OCI-LY7 (cell line): ENCODE results near the gene CNKSR3. TPM values are rescaled to one million over a fixed set of nuclear protein-coding genes. Genes with fewer than 3 reads are reported as not detected.

Source experiments
- BruUV-seq: library from RNA; stranded (reverse); fragments of 400-500 nt; replicated peaks from 2 replicates; lab custom pipeline; 2021; lab: Mats Ljungman, UMichigan
- CTCF ChIA-PET: fragments of 300-600 bp; sonication (Branson Sonifier 250); formaldehyde crosslinking; loops from one replicate; lab custom pipeline; 2022; ENCODE audit warnings: antibody characterized with exemption; ENCODE audit not compliant: unreplicated experiment; lab: Charles Lee
- POLR2A ChIA-PET: fragments of 300-600 bp; sonication (Branson Sonifier 250); formaldehyde crosslinking; loops from one replicate; lab custom pipeline; 2022; ENCODE audit warnings: antibody characterized with exemption; lab: Charles Lee
- DNase-seq: peaks from one replicate; pipeline ENCODE4 v3.0.0-alpha.2; 2015; ENCODE audit warnings: low spot score
- H2AFZ ChIP-seq: fragments of 200-600 bp; sonication (generic), shearing (Covaris generic); 2 replicates; pipeline ENCODE4 v1.6.1; 2014; ENCODE audit warnings: mild to moderate bottlenecking, antibody characterized with exemption, low read length, moderate library complexity
- H3K27ac ChIP-seq: fragments of 200-600 bp; sonication (generic); 2 replicates; pipeline ENCODE4 v1.5.1; 2014; ENCODE audit warnings: mixed run types, low read depth, mild to moderate bottlenecking, moderate library complexity, low read length, inconsistent platforms; ENCODE audit not compliant: poor library complexity, severe bottlenecking
- H3K36me3 ChIP-seq: fragments of 200-600 bp; sonication (generic); 2 replicates; pipeline ENCODE4 v1.6.1; 2014; ENCODE audit warnings: mild to moderate bottlenecking, antibody characterized with exemption, low read length, moderate library complexity, mixed read lengths; ENCODE audit not compliant: insufficient read depth
- H3K4me1 ChIP-seq: fragments of 200-600 bp; sonication (generic); 2 replicates; pipeline ENCODE4 v1.5.1; 2014; ENCODE audit warnings: mild to moderate bottlenecking, low read length; ENCODE audit not compliant: insufficient read depth, poor library complexity, severe bottlenecking
- H3K4me2 ChIP-seq: fragments of 200-600 bp; sonication (generic); 2 replicates; pipeline ENCODE4 v1.6.1; 2014; ENCODE audit warnings: mild to moderate bottlenecking, low read length
- H3K4me3 ChIP-seq: fragments of 200-600 bp; sonication (generic); 2 replicates; pipeline ENCODE4 v1.5.1; 2014; ENCODE audit warnings: mild to moderate bottlenecking, low read depth, low read length; ENCODE audit not compliant: poor library complexity, severe bottlenecking
- H3K79me2 ChIP-seq: fragments of 200-600 bp; sonication (generic); 2 replicates; pipeline ENCODE4 v1.6.1; 2016; ENCODE audit warnings: low read depth, mild to moderate bottlenecking, low read length, moderate library complexity, mixed read lengths; ENCODE audit not compliant: insufficient read depth
- H3K9me2 ChIP-seq: fragments of 200-600 bp; sonication (generic); 2 replicates; pipeline ENCODE4 v1.6.1; 2016; ENCODE audit warnings: mild to moderate bottlenecking, low read length, mixed read lengths; ENCODE audit not compliant: insufficient read depth
- H3K9me3 ChIP-seq: fragments of 200-600 bp; sonication (generic); 2 replicates; pipeline ENCODE4 v1.6.1; 2014; ENCODE audit warnings: mild to moderate bottlenecking, mixed run types, low read length, mixed read lengths
- H4K20me1 ChIP-seq: fragments of 200-600 bp; sonication (generic); 2 replicates; pipeline ENCODE4 v1.6.1; 2014; ENCODE audit warnings: mild to moderate bottlenecking, antibody characterized with exemption, low read length, moderate library complexity, mixed read lengths; ENCODE audit not compliant: insufficient read depth
- EZH2phosphoT487 ChIP-seq: fragments of 200-600 bp; sonication (generic); IDR thresholded peaks from 2 replicates; pipeline ENCODE4 v1.6.1; 2018; ENCODE audit warnings: low read depth, borderline replicate concordance, mild to moderate bottlenecking, mixed run types, antibody characterized with exemption, low read length, moderate library complexity, mixed read lengths
- intact Hi-C: fragments of 100-400 bp; cut with micrococcal nuclease; formaldehyde crosslinking; loops from one replicate; pipeline ENCODE4 v1.10.0; 2022; ENCODE audit not compliant: unreplicated experiment
- total RNA-seq, 2 experiments: library from RNA; depleted of rRNA in 1 of 2; stranded (reverse); fragments of >200 nt in 1 of 2; shearing (Covaris generic) in 1 of 2; gene quantifications; 2 replicates each; pipeline ENCODE4 v1.2.3, GENCODE V29; 2014 to 2022
- TF ChIP-seq, protein P1 (sequence below): fragments of 200-600 bp; sonication (generic); conservative IDR thresholded peaks from 2 replicates; pipeline ENCODE4 v1.5.1; 2014; ENCODE audit warnings: mild to moderate bottlenecking, antibody characterized with exemption, low read length, moderate library complexity, mixed read lengths

CNKSR3 gene
- total RNA-seq, 2 experiments from 2014 or later: not detected

- H3K4me1 ChIP-seq: no peaks in the 10 kb centered on the region
- H3K9me2 ChIP-seq: no peaks in the 10 kb centered on the region
- no peaks in the 10 kb centered on the region for H3K9me3 ChIP-seq
- H3K4me3 ChIP-seq: no peak overlapping the region
- no peak for TF ChIP-seq EZH2phosphoT487
- TF ChIP-seq, protein P1, sequence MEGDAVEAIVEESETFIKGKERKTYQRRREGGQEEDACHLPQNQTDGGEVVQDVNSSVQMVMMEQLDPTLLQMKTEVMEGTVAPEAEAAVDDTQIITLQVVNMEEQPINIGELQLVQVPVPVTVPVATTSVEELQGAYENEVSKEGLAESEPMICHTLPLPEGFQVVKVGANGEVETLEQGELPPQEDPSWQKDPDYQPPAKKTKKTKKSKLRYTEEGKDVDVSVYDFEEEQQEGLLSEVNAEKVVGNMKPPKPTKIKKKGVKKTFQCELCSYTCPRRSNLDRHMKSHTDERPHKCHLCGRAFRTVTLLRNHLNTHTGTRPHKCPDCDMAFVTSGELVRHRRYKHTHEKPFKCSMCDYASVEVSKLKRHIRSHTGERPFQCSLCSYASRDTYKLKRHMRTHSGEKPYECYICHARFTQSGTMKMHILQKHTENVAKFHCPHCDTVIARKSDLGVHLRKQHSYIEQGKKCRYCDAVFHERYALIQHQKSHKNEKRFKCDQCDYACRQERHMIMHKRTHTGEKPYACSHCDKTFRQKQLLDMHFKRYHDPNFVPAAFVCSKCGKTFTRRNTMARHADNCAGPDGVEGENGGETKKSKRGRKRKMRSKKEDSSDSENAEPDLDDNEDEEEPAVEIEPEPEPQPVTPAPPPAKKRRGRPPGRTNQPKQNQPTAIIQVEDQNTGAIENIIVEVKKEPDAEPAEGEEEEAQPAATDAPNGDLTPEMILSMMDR: no peak
- H3K79me2 ChIP-seq: no peaks in the 10 kb centered on the region
- intact Hi-C loops: no loop called here
- CTCF ChIA-PET: no interaction called here
- no peak overlapping the region for H3K27ac ChIP-seq
- no TSS peak for BruUV-seq
- no peaks in the 10 kb centered on the region for H3K36me3 ChIP-seq
- no peak overlapping the region for H3K4me2 ChIP-seq
- POLR2A ChIA-PET: no interaction called here
- H2AFZ ChIP-seq: no peak overlapping the region
- H4K20me1 ChIP-seq: no peaks in the 10 kb centered on the region
- DNase-seq: no peak
Measured at GRCh38 chr6:154425034-154425433, 85.5 kb downstream of the CNKSR3 start.

- no peaks in the 10 kb centered on the region for H3K36me3 ChIP-seq
- POLR2A ChIA-PET: no interaction called here
- no peak overlapping the region for H3K4me3 ChIP-seq
- intact Hi-C loops: no loop called here
- CTCF ChIA-PET: no interaction called here
- no peaks in the 10 kb centered on the region for H3K9me3 ChIP-seq
- no peaks in the 10 kb centered on the region for H3K9me2 ChIP-seq
- H3K4me1 ChIP-seq: no peaks in the 10 kb centered on the region
- H3K79me2 ChIP-seq: no peaks in the 10 kb centered on the region
- H3K27ac ChIP-seq: no peak overlapping the region
- BruUV-seq: no TSS peak
- no peak for DNase-seq
- no peaks in the 10 kb centered on the region for H4K20me1 ChIP-seq
- H2AFZ ChIP-seq: no peak overlapping the region
- TF ChIP-seq, protein P1: no peak
- no peak for TF ChIP-seq EZH2phosphoT487
- no peak overlapping the region for H3K4me2 ChIP-seq
Measured at GRCh38 chr6:154414021-154414813, 96.3 kb downstream of the CNKSR3 start.
